Measurements from ENCODE around the gene HTRA2. TPM values are rescaled to one million over a fixed set of nuclear protein-coding genes. Genes with fewer than 3 reads are reported as not detected.

The HTRA2 gene
- total and polyA plus RNA-seq, 9 of the 15 experiments (the other 6 are each of a cell fraction or from before 2014, with no cell fraction given) = 54.2 to 71.2 (median 65.8) TPM

- TF ChIP-seq BDP1 (IDR thresholded peaks at IDR 0.05; ENCODE audit: insufficient read depth, insufficient read length) (no peak), BRD4 (IDR thresholded peaks at IDR 0.05) (0 out of 2 replicates have a peak, but pooled peaks have one; percentile 62), ZNF324 (CRISPR knock-in tag; IDR thresholded peaks at IDR 0.05) (no peak), ETV1 (tag; conservative IDR thresholded peaks at IDR 0.05; ENCODE audit: low read depth) (no peak), ESRRA (IDR thresholded peaks at IDR 0.05; ENCODE audit: borderline replicate concordance, low read depth) (no peak; the same call in 1 of the 2 replicates), PRPF4 (IDR thresholded peaks at IDR 0.05; ENCODE audit: insufficient read depth, low read depth, low read length, poor library complexity, severe bottlenecking) (no peak), ZNF174 (CRISPR knock-in tag; IDR thresholded peaks at IDR 0.05) (no peak), SRSF3 (IDR thresholded peaks at IDR 0.05; ENCODE audit: insufficient read depth, low read length) (0 out of 2 replicates have a peak, but pooled peaks have one; percentile 32), CREM (IDR thresholded peaks at IDR 0.05; ENCODE audit: low read depth) (no peak), TEAD4 (IDR thresholded peaks at IDR 0.05; ENCODE audit: low read length) (no peak), TEAD4 (CRISPR knock-in tag; IDR thresholded peaks at IDR 0.05; ENCODE audit: borderline replicate concordance) (no peak), ZNF140 (CRISPR knock-in tag; IDR thresholded peaks at IDR 0.05) (no peak), ZNF408 (CRISPR knock-in tag; IDR thresholded peaks at IDR 0.05; ENCODE audit: low read depth) (no peak), STAG1 (CRISPR knock-in tag; IDR thresholded peaks at IDR 0.05; ENCODE audit: borderline replicate concordance) (no peak), CREB1 (IDR thresholded peaks at IDR 0.05) (no peak), CREB1 (CRISPR knock-in tag; IDR thresholded peaks at IDR 0.05) (no peak), GATA2 (CRISPR knock-in tag; IDR thresholded peaks at IDR 0.05) (no peak), PRMT5 (CRISPR knock-in tag; IDR thresholded peaks at IDR 0.05) (no peak), STAT5A (IDR thresholded peaks at IDR 0.05; ENCODE audit: borderline replicate concordance, low read length) (no peak), BCL6 (CRISPR knock-in tag; IDR thresholded peaks at IDR 0.05) (no peak), DPF2 (IDR thresholded peaks at IDR 0.05) (0 out of 2 replicates have a peak, but pooled peaks have one; percentile 13), VEZF1 (CRISPR knock-in tag; IDR thresholded peaks at IDR 0.05) (peak; percentile 38), HEY1 (CRISPR knock-in tag; IDR thresholded peaks at IDR 0.05; ENCODE audit: borderline replicate concordance) (no peak), ZFX (CRISPR knock-in tag; IDR thresholded peaks at IDR 0.05) (peak; percentile 93), SMAD3 (CRISPR knock-in tag; conservative IDR thresholded peaks at IDR 0.05) (no peak), CBFB (CRISPR knock-in tag; IDR thresholded peaks at IDR 0.05) (no peak), PYGO2 (tag; IDR thresholded peaks at IDR 0.05) (no peak), NR1H2 (CRISPR knock-in tag; IDR thresholded peaks at IDR 0.05) (no peak), MECOM (CRISPR knock-in tag; IDR thresholded peaks at IDR 0.05) (no peak; the same call in 1 of the 2 replicates), GABPB1 (CRISPR knock-in tag; IDR thresholded peaks at IDR 0.05) (no peak), CREB3L1 (IDR thresholded peaks at IDR 0.05; ENCODE audit: borderline replicate concordance, low read depth) (peak; percentile 14; the same call in 1 of the 2 replicates)
Measured at GRCh38 chr2:74507926-74508520, 21.7 kb upstream of the HTRA2 start (continued).

All from K562 (cell line).